Nephron (organoid): ENCODE results near the gene GRP.

Source experiments
- H3K27ac Mint-ChIP-seq, 3 experiments: 2 replicates each; pipeline ENCODE4 v1.8.0; 2020; ENCODE audit warnings: mixed read lengths in 3 of 3, mild to moderate bottlenecking in 2 of 3, moderate library complexity in 1 of 3
- H3K27me3 Mint-ChIP-seq: 2 replicates; pipeline ENCODE4 v1.8.0; 2021; ENCODE audit warnings: low read depth, mild to moderate bottlenecking, moderate library complexity, mixed read lengths
- H3K36me3 Mint-ChIP-seq: 2 replicates; pipeline ENCODE4 v1.8.0; 2020; ENCODE audit warnings: low read depth, mixed read lengths
- H3K4me1 Mint-ChIP-seq: 2 replicates; pipeline ENCODE4 v1.8.0; 2020; ENCODE audit warnings: mixed read lengths
- H3K4me3 Mint-ChIP-seq, 3 experiments: 2 replicates each; pipeline ENCODE4 v1.8.0; 2020; ENCODE audit warnings: mild to moderate bottlenecking in 3 of 3, mixed read lengths in 3 of 3, moderate library complexity in 2 of 3
- H3K9me3 Mint-ChIP-seq: 2 replicates; pipeline ENCODE4 v1.8.0; 2020; ENCODE audit warnings: mixed read lengths
- TF ChIP-seq, protein P1 (sequence below), 3 experiments: fragments of 200-600 bp; sonication (generic); IDR thresholded peaks; one replicate each; pipeline ENCODE4 v1.5.0; 2021; ENCODE audit warnings: antibody characterized with exemption in 3 of 3; ENCODE audit not compliant: unreplicated experiment in 3 of 3

Gene GRP

DNA sequence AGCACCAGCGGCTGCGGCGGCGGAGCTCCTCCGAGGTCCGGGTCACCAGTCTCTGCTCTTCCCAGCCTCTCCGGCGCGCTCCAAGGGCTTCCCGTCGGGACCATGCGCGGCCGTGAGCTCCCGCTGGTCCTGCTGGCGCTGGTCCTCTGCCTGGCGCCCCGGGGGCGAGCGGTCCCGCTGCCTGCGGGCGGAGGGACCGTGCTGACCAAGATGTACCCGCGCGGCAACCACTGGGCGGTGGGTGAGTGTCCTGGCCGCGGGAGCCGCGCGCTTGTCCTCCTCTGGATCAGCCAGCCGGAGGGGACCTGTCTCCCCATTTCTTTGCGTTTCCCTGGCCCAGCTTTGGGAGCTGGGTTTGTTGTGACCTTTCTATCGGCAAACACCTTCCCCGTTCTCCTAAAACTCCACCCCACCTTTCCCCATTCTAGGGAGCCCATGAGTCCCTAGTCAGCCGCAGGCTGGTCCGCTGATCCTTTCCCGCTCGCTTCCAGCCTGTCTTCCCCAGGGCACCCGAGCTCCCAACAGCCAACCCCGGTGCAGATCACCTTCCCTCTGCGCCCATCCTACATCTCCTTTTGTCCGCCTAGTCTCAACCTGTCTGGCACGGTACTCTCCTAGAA lies 316 bp downstream of the GRP start:
- Mint-ChIP-seq H3K4me1 (peaks cover 12% of the 10 kb centered on the region), H3K9me3 (peaks cover 4% of the 10 kb centered on the region), H3K27ac (no peak overlapping the region), H3K36me3 (no peaks in the 10 kb centered on the region), H3K4me3 (peak overlapping the region; percentile 62 to 68 (median 66)), H3K27me3 (peaks cover 99% of the 10 kb centered on the region)
- TF ChIP-seq, protein P1, sequence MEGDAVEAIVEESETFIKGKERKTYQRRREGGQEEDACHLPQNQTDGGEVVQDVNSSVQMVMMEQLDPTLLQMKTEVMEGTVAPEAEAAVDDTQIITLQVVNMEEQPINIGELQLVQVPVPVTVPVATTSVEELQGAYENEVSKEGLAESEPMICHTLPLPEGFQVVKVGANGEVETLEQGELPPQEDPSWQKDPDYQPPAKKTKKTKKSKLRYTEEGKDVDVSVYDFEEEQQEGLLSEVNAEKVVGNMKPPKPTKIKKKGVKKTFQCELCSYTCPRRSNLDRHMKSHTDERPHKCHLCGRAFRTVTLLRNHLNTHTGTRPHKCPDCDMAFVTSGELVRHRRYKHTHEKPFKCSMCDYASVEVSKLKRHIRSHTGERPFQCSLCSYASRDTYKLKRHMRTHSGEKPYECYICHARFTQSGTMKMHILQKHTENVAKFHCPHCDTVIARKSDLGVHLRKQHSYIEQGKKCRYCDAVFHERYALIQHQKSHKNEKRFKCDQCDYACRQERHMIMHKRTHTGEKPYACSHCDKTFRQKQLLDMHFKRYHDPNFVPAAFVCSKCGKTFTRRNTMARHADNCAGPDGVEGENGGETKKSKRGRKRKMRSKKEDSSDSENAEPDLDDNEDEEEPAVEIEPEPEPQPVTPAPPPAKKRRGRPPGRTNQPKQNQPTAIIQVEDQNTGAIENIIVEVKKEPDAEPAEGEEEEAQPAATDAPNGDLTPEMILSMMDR (IDR thresholded peaks at IDR 0.05; ENCODE audit: unreplicated experiment in 3 of 3) = no peak

DNA sequence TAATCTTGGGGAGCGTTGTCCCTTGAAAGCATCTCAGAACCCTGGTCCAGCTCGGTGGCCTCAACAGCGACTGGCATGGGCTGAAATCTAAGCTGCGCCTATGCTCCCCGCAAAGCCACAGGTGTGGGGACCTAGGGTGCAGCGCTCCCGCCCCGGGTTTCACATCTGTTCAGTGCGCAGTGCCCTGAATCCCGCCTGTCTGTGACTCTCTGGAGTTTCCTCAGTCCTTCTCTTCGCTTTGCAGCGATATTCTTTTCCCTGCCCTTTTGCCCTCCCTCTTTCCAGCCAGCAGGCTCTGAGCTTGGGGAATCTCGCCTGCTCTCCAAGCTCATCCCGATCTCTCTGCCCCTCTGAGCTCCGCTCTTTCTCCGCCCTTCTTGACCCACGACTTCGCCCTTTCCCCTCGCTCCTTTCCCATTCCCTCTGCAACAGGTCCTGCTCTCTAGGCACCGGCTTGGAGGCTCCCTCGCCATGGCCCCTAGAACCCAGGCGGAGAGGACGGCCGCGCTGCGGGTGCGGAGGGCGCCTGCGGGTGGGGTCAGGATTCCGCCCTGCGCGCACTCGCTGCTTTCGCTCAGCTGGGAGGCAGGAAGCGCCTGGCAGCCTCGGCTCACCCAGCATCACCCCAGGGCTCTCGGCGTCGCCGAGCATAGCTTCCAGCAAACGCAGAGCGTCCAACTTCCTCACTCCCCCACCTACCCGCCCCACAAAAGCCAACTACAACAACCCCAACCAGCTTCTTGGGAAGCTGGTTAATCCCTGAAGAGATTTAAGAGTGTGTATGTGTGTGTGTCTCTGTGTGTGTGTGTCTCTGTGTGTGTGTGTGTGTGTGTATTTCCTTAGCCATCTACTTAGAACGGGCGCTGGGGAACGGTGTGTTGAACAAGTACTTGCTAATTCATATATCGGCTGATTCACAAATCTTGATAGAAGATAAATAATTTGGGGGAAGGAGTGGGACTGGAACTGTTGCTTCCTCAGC lies 1.1 kb downstream of the GRP start:
- H3K27me3 Mint-ChIP-seq = peaks cover 100% of the 10 kb centered on the region
- peaks cover 4% of the 10 kb centered on the region for H3K9me3 Mint-ChIP-seq
- no peak overlapping the region for H3K27ac Mint-ChIP-seq
- TF ChIP-seq, protein P1 (IDR thresholded peaks at IDR 0.05; ENCODE audit: unreplicated experiment in 3 of 3) = no peak
- peak overlapping the region; percentile 62 to 68 (median 66) for H3K4me3 Mint-ChIP-seq
- H3K4me1 Mint-ChIP-seq = peaks cover 12% of the 10 kb centered on the region
- no peaks in the 10 kb centered on the region for H3K36me3 Mint-ChIP-seq

DNA sequence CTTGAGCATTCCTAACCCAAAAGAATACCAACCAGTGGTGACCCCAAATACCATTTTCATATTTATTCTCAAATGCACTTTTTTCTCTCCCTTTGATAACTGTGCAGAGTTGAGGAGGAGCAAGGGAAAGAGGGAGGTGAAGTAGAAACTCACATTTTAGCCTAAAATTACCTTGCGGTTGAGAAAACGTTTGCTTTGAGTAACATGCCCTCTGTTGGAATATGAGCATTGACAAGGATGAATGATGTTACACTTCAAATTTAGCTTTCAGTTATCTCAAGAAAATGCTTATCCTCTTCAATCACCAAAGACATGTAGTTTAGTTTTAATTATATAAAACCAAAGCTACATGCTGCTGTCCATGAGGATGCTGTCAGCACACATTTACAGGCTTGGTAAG lies 2.4 kb downstream of the GRP start:
- TF ChIP-seq, protein P1 (IDR thresholded peaks at IDR 0.05; ENCODE audit: unreplicated experiment in 3 of 3) = no peak
- no peak overlapping the region for H3K27ac Mint-ChIP-seq
- H3K9me3 Mint-ChIP-seq = peaks cover 4% of the 10 kb centered on the region
- peaks cover 18% of the 10 kb centered on the region for H3K4me1 Mint-ChIP-seq
- no peaks in the 10 kb centered on the region for H3K36me3 Mint-ChIP-seq
- H3K4me3 Mint-ChIP-seq = no peak overlapping the region
- peaks cover 99% of the 10 kb centered on the region for H3K27me3 Mint-ChIP-seq

DNA sequence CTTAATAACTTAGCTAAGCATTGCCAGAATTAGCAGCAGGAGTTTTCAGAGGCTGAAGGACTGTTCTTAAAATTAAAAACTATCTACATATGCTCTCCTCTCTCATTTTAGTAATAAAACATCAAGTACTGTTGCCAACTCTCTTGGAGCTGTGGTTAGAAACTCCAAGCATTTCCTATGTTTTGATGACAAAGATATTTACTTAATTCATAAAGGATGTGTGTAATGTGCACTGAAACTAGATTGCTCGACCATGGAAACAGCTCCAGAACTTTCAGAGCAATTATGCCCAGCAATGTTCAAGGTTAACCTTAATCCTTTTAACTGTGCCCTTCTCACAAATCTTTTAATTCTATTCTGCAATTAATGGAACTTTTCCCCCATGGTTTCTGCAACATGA lies 8.4 kb downstream of the GRP start:
- TF ChIP-seq, protein P1 (IDR thresholded peaks at IDR 0.05; ENCODE audit: unreplicated experiment in 3 of 3) = no peak
- no peaks in the 10 kb centered on the region for H3K9me3 Mint-ChIP-seq
- no peaks in the 10 kb centered on the region for H3K36me3 Mint-ChIP-seq
- H3K27ac Mint-ChIP-seq = peak overlapping the region in 2 of 3 experiments; percentile 43 to 53
- peaks cover 33% of the 10 kb centered on the region for H3K4me1 Mint-ChIP-seq
- peaks cover 86% of the 10 kb centered on the region for H3K27me3 Mint-ChIP-seq
- H3K4me3 Mint-ChIP-seq = no peak overlapping the region

DNA sequence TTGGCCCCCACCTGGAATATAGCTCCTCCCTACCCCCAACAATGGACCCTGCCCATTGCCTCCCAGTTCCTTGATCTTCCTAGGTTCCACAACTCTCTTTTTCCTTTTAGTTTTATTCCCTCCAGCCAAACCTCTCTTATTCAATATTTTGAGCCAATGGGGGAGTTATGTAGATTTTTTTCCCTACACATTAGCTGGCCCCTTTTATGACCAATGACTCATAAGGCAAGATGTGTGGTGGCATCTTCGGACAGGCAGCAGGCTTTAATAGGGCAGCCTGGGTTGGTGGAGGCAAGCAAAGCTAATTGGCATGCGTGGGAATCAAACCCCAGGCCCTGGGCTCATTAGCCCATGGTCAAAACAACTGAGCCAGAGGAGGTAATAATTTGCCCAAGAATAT lies 9.2 kb downstream of the GRP start:
- Mint-ChIP-seq H3K27me3 (peaks cover 77% of the 10 kb centered on the region), H3K27ac (no peak overlapping the region), H3K4me3 (no peak overlapping the region), H3K36me3 (no peaks in the 10 kb centered on the region), H3K9me3 (no peaks in the 10 kb centered on the region), H3K4me1 (peaks cover 33% of the 10 kb centered on the region)
- TF ChIP-seq, protein P1 (IDR thresholded peaks at IDR 0.05; ENCODE audit: unreplicated experiment in 3 of 3) = no peak
